GM10248 (cell line): ENCODE measurements around the gene ULK4.

ENCODE experiments used
- CTCF ChIA-PET: fragments of 300-600 bp; sonication (Branson Sonifier 250); formaldehyde crosslinking; extraction: SDS; loops from one replicate; lab custom pipeline; 2021; ENCODE audit warnings: antibody characterized with exemption; lab: Yijun Ruan, JAX
- POLR2A ChIA-PET: fragments of 350-650 bp; sonication (Branson Sonifier 250); formaldehyde crosslinking; extraction: SDS; loops from one replicate; lab custom pipeline; 2020; ENCODE audit warnings: antibody characterized with exemption; lab: Yijun Ruan, JAX
- DNase-seq: peaks from one replicate; pipeline ENCODE4 v3.0.0; 2012; ENCODE audit errors: extremely low spot score
- TF ChIP-seq, protein P1 (sequence below): IDR thresholded peaks from 2 replicates; pipeline ENCODE4 v1.5.1; 2012; ENCODE audit warnings: mild to moderate bottlenecking, low read depth; ENCODE audit errors: extremely low read depth, missing control alignments, control extremely low read depth

The ULK4 gene

DNA sequence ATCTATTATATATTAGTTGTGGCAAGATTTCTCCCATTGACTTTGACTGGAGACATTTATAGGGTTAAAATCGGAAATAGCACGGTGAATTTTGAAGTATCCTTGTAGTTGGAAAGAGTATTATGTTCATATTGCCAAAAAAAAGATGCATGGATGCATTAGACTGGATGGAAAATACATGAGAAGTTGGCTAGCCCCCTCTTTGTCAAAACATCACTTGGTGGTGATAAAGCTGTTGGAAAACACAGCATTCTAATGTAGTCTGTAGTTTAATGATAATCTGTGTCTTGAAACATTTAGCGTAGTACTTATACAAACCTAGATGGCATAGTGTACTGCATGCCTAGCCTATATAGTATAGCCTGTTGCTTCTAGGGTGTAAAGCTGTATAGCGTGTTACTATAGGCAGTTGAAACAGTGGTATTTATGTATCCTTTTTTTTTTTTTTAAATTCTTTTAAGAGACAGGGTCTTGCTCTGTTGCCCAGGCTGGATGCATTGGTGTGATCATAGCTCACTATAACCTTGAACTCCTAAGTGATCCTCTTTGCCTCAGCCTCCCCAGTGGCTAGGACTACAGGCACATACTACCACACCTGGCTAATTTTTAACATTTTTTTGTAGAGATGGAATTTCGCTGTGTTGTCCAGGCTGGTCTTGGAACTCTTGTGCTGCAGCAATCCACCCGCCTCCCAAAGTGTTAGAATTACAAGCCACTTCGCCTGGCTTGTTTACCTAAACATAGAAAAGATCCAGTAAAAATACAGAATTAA is 740.8 kb downstream of the ULK4 start:
- ChIA-PET POLR2A (no interaction called here), CTCF (interaction anchor here (1.5 kb wide), 1 partner anchor 24 kb away, joined by 3 read pairs; no protein-coding TSS in a partner anchor)
- TF ChIP-seq, protein P1, sequence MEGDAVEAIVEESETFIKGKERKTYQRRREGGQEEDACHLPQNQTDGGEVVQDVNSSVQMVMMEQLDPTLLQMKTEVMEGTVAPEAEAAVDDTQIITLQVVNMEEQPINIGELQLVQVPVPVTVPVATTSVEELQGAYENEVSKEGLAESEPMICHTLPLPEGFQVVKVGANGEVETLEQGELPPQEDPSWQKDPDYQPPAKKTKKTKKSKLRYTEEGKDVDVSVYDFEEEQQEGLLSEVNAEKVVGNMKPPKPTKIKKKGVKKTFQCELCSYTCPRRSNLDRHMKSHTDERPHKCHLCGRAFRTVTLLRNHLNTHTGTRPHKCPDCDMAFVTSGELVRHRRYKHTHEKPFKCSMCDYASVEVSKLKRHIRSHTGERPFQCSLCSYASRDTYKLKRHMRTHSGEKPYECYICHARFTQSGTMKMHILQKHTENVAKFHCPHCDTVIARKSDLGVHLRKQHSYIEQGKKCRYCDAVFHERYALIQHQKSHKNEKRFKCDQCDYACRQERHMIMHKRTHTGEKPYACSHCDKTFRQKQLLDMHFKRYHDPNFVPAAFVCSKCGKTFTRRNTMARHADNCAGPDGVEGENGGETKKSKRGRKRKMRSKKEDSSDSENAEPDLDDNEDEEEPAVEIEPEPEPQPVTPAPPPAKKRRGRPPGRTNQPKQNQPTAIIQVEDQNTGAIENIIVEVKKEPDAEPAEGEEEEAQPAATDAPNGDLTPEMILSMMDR = no peak
- DNase-seq = no peak

GRCh38 chr3:41219424-41219823 is 742.5 kb downstream of the ULK4 start:
- no peak for DNase-seq
- POLR2A ChIA-PET = interaction anchor here (0.5 kb wide), 1 partner anchor 19 kb away, joined by 4 read pairs; no protein-coding TSS in a partner anchor
- CTCF ChIA-PET = interaction anchor here (1.1 to 1.5 kb wide), 3 partner anchors 13 to 26 kb away, joined by 3 to 5 read pairs (median 4); partner anchors contain the start of gene CTNNB1
- TF ChIP-seq, protein P1 = no peak

GRCh38 chr3:41216993-41217392 is 744.9 kb downstream of the ULK4 start:
- ChIA-PET POLR2A (interaction anchor here (1.3 kb wide), 1 partner anchor 18 kb away, joined by 6 read pairs; the partner anchor contains the start of gene CTNNB1), CTCF (interaction anchor here (2.1 to 4.0 kb wide), 2 partner anchors 8 to 9 kb away, joined by 6 to 13 read pairs; no protein-coding TSS in a partner anchor)
- TF ChIP-seq, protein P1 = no peak
- DNase-seq = no peak

GRCh38 chr3:41216422-41216821 is 745.5 kb downstream of the ULK4 start:
- ChIA-PET POLR2A (interaction anchor here (0.6 to 1.3 kb wide), 2 partner anchors 18 to 746 kb away, joined by 3 to 6 read pairs; partner anchors contain the start of genes CTNNB1 and ULK4), CTCF (interaction anchor here (2.1 to 4.0 kb wide), 2 partner anchors 8 to 9 kb away, joined by 6 to 13 read pairs; no protein-coding TSS in a partner anchor)
- TF ChIP-seq, protein P1 = no peak
- DNase-seq = no peak

DNA sequence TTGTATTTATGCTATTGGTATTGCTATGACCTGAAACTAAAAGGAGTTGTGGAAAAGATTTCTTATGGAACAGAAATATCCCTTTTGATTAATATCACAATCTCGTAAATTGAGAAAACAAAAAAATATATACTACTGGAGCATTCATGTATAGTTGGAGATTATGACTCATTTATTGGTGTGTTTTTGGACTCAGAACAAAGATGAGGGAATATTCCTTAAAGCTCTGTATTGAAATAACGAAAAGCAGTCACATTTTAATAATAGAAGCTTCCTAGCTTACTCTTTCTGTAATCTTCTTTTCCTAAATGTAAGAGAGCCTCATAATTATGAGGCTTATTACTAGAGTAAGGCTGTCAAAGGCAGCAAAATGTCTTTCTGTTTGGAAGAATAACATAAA is 748.3 kb downstream of the ULK4 start:
- TF ChIP-seq, protein P1 = no peak
- POLR2A ChIA-PET = interaction anchor here (3.4 kb wide), 1 partner anchor 13 kb away, joined by 22 read pairs; the partner anchor contains the start of gene CTNNB1
- no peak for DNase-seq
- CTCF ChIA-PET = interaction anchor here (1.1 to 4.0 kb wide), 5 partner anchors 9 to 26 kb away, joined by 3 to 13 read pairs (median 6); partner anchors contain the start of gene CTNNB1

DNA sequence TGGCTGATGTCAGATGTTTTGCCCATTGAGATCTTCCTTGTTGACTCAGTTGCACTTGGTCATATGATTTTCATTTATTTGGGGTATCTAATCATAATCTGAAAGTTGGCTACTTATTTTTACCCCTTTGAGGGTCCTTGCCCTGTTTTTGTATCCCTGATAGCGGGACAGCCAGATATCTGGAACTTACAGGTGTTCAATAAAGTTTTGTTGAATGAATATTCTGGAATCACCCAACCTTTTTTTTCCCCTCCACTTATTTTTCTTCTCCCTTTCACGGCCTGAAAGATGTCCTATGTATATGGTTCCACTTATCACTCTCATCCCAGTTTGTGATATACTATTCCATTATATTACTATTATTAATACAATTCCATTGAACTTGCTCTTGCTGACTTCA is 749.8 kb downstream of the ULK4 start:
- TF ChIP-seq, protein P1 = no peak
- DNase-seq = no peak
- POLR2A ChIA-PET = no interaction called here
- CTCF ChIA-PET = interaction anchor here (1.7 kb wide), 1 partner anchor 13 kb away, joined by 4 read pairs; no protein-coding TSS in a partner anchor
